Neural cell (in vitro differentiated cells): ENCODE results near the gene VENTX.

Experiments used
- CTCF ChIP-seq: fragments of 450-650 bp; IDR thresholded peaks from 2 replicates; pipeline ENCODE4 v1.5.1; 2014; ENCODE audit warnings: antibody characterized with exemption, mild to moderate bottlenecking, moderate library complexity; ENCODE audit not compliant: poor library complexity, severe bottlenecking
- EP300 ChIP-seq: fragments of 450-650 bp; conservative IDR thresholded peaks from 2 replicates; pipeline ENCODE4 v1.6.1; 2014; ENCODE audit warnings: antibody characterized with exemption, mild to moderate bottlenecking, moderate library complexity; ENCODE audit not compliant: poor library complexity, severe bottlenecking
- EZH2 ChIP-seq: fragments of 200-600, 300-800 bp; shearing (Covaris generic), sonication (generic); IDR thresholded peaks from 2 replicates; pipeline ENCODE4 v1.6.1; 2014; ENCODE audit warnings: antibody characterized with exemption, low read length, borderline replicate concordance, mild to moderate bottlenecking; ENCODE audit not compliant: insufficient read depth, poor library complexity, severe bottlenecking
- MXI1 ChIP-seq: fragments of 450-650 bp; conservative IDR thresholded peaks from 2 replicates; pipeline ENCODE4 v1.6.1; 2014; ENCODE audit warnings: antibody characterized with exemption, mild to moderate bottlenecking; ENCODE audit not compliant: poor library complexity, severe bottlenecking
- POLR2AphosphoS5 ChIP-seq: IDR thresholded peaks from 2 replicates; pipeline ENCODE4 v1.6.1; 2012
- REST ChIP-seq: IDR thresholded peaks from 2 replicates; pipeline ENCODE4 v1.6.1; 2012; ENCODE audit warnings: borderline replicate concordance
- TAF1 ChIP-seq: IDR thresholded peaks from 2 replicates; pipeline ENCODE4 v1.6.1; 2012; ENCODE audit warnings: low read depth

GRCh38 chr10:133230044-133230361 is 7.7 kb upstream of the VENTX start, which contains the start of gene UTF1:
- TF ChIP-seq CTCF (no peak), MXI1 (no peak), EZH2 (no peak), REST (no peak), EP300 (no peak), TAF1 (no peak), POLR2AphosphoS5 (no peak)
